ENCODE data around the gene KCNH3.

DNA sequence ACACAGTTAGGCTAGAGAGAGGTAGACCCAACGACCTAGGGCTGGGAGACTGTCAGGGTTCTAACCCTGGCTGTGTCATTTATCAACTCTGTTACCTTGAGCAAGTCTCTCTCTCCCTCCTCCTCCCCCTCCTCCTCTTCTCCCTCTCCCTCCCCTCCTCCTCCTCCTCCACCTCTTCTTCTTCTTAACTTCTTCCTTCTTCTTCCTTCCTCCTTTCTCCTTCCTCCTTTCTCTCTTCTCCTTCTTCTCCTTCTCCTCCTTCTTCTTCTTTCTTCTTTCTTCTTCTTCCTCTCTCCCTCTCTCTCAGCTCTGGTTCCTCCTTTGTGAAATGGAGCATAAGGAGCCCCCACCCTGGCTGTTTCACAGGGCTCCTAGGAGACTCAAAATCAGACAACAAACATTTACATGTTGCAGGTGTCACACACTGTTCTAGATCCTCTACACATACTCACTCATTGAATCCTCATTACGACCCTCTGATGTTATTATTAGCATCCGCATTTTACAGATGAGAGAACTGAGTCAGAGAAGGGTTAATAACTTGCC is 2.2 kb upstream of the KCNH3 start:
- TF ChIP-seq, protein P1, sequence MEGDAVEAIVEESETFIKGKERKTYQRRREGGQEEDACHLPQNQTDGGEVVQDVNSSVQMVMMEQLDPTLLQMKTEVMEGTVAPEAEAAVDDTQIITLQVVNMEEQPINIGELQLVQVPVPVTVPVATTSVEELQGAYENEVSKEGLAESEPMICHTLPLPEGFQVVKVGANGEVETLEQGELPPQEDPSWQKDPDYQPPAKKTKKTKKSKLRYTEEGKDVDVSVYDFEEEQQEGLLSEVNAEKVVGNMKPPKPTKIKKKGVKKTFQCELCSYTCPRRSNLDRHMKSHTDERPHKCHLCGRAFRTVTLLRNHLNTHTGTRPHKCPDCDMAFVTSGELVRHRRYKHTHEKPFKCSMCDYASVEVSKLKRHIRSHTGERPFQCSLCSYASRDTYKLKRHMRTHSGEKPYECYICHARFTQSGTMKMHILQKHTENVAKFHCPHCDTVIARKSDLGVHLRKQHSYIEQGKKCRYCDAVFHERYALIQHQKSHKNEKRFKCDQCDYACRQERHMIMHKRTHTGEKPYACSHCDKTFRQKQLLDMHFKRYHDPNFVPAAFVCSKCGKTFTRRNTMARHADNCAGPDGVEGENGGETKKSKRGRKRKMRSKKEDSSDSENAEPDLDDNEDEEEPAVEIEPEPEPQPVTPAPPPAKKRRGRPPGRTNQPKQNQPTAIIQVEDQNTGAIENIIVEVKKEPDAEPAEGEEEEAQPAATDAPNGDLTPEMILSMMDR (optimal IDR thresholded peaks at IDR 0.05 in 1 of 3, IDR thresholded peaks at IDR 0.05 in 1 of 3, conservative IDR thresholded peaks at IDR 0.05 in 1 of 3; ENCODE audit: extremely low read depth in 1 of 3, insufficient read depth in 2 of 3, low read length in 3 of 3) = no peak
- no peak for TF ChIP-seq EZH2 (IDR thresholded peaks at IDR 0.05; ENCODE audit: low read length)
